Stimulated activated CD8-positive, alpha-beta memory T cell treated with anti-CD3 and anti-CD28 coated beads, Interleukin-2, amount 100 ng/mL, for 1 hour (primary cell): ENCODE data around the gene TPGS1.
A peak's percentile ranks its signal among the peaks of the same experiment; 100 is the strongest.

Source experiments
- DNase-seq, 2 donors: peaks; one replicate each; pipeline ENCODE4 v3.0.0-alpha.2; 2020; ENCODE audit warnings: low read depth in 2 of 2

The TPGS1 gene

DNA sequence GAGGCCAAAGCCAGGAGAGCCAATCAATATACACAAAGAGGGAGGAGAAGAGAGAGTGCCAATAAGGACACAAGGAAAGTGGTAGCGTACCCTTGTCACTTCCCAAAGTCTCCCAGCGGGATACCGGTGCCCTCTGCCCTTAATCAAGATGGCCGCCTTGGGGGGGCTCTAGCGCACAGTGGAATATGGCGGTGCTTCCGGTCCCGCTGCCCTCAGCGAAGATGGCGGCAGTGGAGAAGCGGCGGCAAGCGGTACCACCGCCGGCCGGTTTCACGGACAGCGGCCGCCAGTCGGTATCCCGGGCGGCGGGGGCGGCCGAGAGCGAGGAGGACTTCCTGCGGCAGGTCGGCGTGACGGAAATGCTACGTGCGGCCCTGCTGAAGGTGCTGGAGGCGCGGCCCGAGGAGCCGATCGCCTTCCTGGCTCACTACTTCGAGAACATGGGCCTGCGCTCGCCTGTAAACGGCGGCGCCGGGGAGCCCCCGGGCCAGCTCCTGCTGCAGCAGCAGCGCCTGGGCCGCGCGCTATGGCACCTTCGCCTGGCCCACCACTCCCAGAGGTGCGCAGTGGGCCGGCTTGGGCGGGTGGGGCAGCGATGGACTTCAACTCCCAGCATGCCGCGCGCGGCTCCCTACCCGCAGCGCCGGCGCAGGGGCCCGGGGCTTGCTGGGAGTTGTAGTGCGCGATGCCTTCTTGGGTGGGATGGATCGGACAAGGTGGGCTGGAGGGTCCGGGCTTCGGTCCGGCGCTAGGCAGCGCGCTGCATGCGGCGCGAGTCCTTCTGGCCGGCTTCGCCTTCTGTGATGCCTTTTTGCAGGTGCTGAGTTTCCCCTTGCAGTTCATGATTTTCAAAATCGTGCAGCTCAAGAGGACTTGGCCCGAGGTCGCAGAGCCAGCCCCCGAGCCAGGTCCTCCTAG, at the start of gene TPGS1:
Gene TPGS1, plus strand, starts transcription at position 212 of the 918 bp plus-strand sequence. Its CDS starts 10 bp downstream, at position 222.
- DNase-seq: peak; percentile 68 to 77

DNA sequence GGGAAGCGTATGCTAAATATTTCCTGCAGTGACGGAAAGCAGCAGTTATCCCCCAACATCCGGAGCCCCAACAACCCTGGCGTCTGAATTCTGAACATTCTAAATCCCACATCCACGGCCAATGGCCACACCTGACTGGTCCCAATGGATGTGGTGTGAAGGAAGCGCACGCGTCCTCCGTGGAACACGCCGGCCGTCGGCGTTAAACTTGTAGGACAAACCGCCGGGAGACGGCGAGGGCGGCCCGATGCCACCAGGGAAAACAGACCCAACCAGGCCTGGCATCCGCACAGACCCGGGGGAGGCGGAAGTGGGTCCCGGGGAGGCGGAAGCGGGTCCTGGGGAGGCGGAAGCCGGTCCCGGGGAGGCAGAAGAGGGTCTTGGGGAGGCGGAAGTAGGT, 49.7 kb upstream of the TPGS1 start:
- DNase-seq: no peak

GRCh38 chr19:458091-459042, 48.9 kb upstream of the TPGS1 start:
- no peak for DNase-seq

- no peak for DNase-seq
Measured at GRCh38 chr19:459724-460511, 47.4 kb upstream of the TPGS1 start.

- DNase-seq: no peak
Measured at GRCh38 chr19:460877-461720, 46.2 kb upstream of the TPGS1 start, which contains the start of gene SHC2. TSS of gene SHC2 (minus strand) at chr19:461033. CDS start at chr19:460996, 37 bp downstream.

- DNase-seq: no peak
Measured at GRCh38 chr19:461721-462551, 45.4 kb upstream of the TPGS1 start.

DNA sequence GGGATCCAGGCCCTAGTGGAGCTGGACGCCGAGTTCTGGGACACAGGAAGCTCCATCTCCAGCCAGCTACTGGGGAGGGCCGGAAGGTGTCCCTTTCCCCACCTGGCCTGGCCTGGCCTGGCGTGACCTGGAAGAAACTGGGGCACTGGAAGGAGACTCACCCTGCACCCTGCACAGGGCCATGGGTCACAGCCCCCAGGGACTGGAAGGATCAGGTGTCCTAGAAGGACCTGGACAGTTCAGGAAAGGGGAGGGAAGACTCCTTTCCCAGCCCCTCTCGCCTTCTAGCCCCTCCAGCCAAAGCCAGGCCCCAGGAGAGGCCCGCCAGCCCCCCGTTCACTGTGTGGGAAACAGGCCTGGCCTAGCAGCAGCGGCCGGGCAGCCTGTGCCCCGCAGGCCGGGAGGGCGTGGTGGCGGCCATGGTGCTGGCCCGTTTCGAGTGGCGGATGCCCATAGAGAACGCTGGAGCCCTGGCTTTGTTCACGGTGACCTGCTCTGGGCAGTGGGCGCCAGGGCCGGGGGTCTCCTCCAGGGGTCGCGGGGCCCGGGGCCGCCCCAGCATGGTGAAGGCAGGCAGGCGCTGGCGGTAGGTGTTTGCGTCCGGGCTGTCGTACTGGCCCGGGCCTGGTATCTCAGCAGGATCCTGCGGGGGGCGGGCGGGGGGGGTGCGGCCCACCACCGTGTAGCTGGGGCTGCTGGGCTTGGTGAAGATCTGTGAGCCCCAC, 43.7 kb upstream of the TPGS1 start:
- no peak for DNase-seq

DNA sequence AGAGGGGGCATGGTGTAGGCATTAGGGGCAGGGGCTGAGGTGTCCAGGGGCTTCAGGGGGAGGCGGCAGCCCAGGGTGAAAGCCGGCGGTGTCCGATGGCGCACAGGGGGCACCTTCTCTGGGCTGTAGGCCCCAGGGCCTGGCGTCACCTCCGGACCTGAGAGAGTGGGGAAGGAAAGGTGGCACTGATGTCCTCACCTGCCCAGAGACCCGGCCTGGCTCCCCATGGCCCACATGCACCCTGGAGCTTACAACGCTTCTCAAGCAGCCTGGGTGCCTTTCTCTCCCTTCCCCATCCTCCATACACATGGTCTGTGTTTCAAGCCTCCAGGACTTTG, 43.1 kb upstream of the TPGS1 start:
- DNase-seq: no peak

GRCh38 chr19:465056-465816, 42.1 kb upstream of the TPGS1 start:
- no peak for DNase-seq

DNA sequence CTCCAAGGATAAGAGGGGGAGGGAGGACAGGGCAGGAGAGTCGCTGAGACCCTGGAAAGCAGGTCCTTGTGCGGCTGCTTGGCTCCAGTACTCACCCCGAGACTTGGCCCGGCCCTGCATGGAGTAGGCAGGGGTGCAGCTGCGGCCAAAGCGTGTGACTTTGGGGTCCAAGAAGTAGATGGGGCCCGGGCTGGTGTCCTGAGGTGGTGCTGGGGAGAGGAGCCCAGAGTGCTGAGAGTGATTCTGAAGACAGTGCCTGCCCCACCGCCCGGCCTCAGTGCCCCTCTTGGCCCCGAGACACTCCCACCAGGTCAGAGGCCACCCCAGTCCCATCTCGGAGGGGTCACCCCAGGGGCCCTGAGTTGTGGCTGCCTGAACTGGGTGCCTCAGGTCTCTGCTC, 39.7 kb upstream of the TPGS1 start:
- DNase-seq: no peak

DNA sequence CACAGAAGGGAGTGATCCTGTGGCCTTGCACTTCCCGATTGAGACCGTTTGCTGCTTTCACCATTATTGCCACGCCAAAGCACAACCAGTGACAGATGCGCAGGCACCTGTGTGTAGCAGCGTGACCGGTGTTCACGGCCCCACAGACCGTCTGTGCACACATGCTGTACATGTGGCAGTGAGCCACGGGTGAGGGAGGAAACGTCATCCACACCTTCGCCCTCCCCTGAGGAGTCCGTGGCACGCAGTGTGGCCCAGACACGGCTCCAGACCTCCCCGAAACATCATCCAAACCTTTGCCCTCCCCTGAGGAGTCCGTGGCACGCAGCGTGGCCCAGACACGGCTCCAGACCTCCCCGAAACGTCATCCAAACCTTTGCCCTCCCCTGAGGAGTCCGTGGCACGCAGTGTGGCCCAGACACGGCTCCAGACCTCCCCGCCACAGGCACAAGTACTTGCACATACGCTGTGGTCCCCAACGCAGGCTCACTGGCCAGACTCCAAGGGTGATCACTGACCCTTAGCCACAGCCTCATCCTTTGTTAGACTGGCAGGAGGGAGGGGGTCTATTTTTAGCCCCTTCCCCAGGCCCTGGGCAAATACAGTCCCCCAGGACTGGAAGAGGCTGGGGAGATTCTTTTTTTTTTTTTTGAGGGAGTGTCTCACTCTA, 38.6 kb upstream of the TPGS1 start:
- DNase-seq: no peak

- no peak for DNase-seq
Measured at GRCh38 chr19:469833-470232, 37.5 kb upstream of the TPGS1 start.

GRCh38 chr19:470701-471100, 36.6 kb upstream of the TPGS1 start:
- no peak for DNase-seq

DNA sequence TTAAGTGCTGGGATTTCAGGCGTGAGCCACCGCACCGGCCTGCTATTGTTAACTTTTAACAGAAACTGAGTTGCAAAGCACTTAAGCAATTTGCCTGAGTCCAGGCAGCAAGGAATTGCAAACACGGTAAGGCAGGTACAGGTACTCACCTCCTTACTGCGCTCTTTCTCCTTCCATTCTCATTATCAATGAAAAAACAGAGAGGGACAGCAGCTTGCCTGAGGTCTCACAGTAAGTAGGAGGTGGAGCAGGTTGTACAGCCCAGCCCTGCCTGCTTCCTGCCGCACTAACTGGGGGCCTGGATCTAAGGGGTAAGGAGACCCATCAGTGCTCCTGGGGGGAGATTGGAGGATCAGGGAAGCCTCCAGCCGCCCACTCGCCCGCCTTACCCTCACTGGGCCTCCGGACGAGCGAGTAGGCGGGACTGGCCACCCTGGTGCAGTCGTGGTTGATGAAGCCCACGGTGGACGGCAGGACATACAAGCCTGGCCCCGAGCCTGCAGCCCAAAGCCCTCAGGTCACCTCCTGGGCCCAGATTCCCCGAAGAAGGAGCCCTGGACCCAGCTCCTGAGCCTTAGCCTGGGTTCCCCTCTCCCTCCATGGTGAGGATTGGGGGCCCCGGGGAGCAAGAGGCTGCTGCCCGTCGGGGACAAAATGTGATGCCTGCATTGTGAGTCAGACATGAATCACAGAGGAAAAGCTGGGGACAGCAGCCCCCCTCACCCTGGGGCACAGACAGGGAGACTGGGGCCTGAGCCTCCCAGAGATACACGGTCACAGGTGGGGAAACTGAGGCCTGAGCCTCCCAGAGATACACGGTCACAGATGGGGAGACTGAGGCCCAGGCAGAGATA, 35.1 kb upstream of the TPGS1 start:
- DNase-seq: no peak

DNA sequence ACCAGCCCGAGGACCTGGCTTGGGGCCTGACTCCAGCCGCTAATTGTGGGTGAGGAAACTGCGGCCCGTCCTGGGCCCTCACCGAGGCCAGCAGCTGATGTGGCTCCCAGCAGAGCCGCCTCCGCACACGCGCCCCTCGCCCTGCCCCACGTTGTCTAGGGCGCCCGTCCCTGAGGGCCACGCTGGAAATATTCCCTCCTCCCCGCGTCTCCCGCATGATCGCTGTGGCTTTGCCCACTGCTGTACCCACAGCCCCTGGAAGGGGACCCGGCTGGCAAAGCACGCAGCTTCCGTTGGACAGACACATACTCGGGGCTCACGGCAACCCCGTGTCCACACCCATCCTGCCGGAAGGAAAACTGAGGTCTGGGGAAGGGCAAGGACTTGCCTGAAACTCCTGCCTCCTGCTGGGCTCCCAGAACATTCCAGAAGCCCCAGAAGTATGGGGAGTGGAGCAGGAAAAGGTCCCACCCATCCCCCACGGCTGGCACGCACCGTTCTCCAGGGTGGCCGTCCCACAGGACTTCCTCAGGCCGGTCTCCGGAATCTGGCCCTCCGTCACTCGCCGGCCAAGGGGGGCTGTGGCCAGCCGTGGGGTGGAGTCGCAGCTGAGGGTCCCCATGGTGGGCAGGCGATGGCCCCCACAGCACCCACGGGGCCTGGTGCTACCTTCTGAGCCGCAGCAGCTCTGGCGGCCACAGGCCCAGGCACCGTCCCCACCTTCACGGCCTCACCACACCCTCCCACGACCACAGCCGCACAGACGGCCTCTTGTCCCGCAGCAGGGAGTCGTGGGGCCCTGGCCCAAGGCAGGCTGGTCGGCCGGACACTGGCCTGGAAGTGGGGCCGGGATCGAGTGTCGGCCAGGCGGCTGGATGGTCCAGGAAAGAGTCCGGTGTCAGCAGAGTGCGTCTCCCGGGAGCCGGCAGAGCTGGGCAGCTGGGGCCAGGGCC, 32.9 kb upstream of the TPGS1 start:
- DNase-seq: no peak

DNA sequence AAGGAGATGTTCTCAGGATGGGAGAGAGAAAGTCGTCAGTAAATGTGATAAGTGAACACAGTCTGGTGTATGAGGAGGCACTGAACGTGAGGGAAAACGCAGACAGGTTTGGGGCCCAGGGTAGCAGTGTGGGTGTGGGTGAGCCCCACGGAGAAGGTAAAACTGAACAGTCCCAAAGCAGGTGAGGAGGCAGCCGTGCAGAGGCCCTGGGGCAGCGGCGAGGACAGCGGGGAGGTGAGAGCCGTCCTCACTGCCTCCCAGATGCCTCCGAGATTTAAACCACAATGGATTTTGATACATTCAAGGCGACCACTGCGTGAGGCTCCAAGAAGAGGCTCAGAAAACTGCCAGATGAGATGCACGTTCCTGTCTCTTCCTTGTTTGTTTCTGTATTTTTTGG, 31.9 kb upstream of the TPGS1 start:
- no peak for DNase-seq
